ENCODE measurements around the gene HOOK2. TPM values are rescaled to one million over a fixed set of nuclear protein-coding genes. Genes with fewer than 3 reads are reported as not detected.

Gene HOOK2
- total and polyA plus RNA-seq, 4 experiments from 2014 or later = 2.6 to 24.2 (median 13.3) TPM

- Histone ChIP-seq H3K9me3 (ENCODE audit: control insufficient read depth in 1 of 2, low read length in 2 of 2) (no peaks in the 10 kb centered on the region), H3K4me3 (ENCODE audit: low read length in 2 of 2) (peak overlapping the region; percentile 85 to 100), H3K27me3 (ENCODE audit: insufficient read depth, low read length) (no peaks in the 10 kb centered on the region), H3K36me3 (ENCODE audit: insufficient read depth, low read length) (no peaks in the 10 kb centered on the region), H3K4me1 (ENCODE audit: insufficient read depth, low read length) (peaks cover 53% of the 10 kb centered on the region), H3K27ac (ENCODE audit: low read depth, low read length) (peak overlapping the region; percentile 100)
- intact Hi-C loops (cut with micrococcal nuclease) = loop anchor here (1.0 to 5.0 kb wide), 4 partner anchors 8 to 1057 kb away; partner anchors contain the start of genes IER2, RAD23A and STX10
- H3K4me1 Mint-ChIP-seq = peaks cover 22 to 51% (median 31%) of the 10 kb centered on the region in 4 donors
- H3K4me3 Mint-ChIP-seq = peak overlapping the region; percentile 92 to 98 (median 95)
- no peaks in the 10 kb centered on the region for H3K27me3 Mint-ChIP-seq
- CTCF ChIA-PET (ENCODE audit: partially characterized antibody) = interaction anchor here (2.3 to 17.4 kb wide), 2 partner anchors 20 to 68 kb away, joined by 5 to 906 read pairs; partner anchors contain the start of genes HOOK2 and TNPO2
- peaks cover 4 to 21% of the 10 kb centered on the region in 2 donors for H3K36me3 Mint-ChIP-seq
- peak in 2 of 5 donors; percentile 28 to 37 for DNase-seq
- POLR2A ChIA-PET (ENCODE audit: partially characterized antibody) = interaction anchor here (0.8 to 20.0 kb wide), 20 partner anchors 12 to 501 kb away, joined by 3 to 1162 read pairs (median 9); partner anchors contain the start of genes DHPS, FBXW9, GCDH and GET3
- H3K27ac Mint-ChIP-seq = peak overlapping the region in 6 of 7 donors; percentile 99 to 100 (median 100)
- peaks cover 0 to 24% (median 0%) of the 10 kb centered on the region in 8 donors for H3K9me3 Mint-ChIP-seq
Measured at GRCh38 chr19:12790628-12791344, 15.4 kb upstream of the HOOK2 start.

GRCh38 chr19:12789904-12790619 lies 14.7 kb upstream of the HOOK2 start:
- H3K36me3 ChIP-seq (ENCODE audit: insufficient read depth, low read length) = no peaks in the 10 kb centered on the region
- H3K4me1 ChIP-seq (ENCODE audit: insufficient read depth, low read length) = peaks cover 55% of the 10 kb centered on the region
- Mint-ChIP-seq H3K27ac (peak overlapping the region in 6 of 7 donors; percentile 99 to 100 (median 100)), H3K27me3 (no peaks in the 10 kb centered on the region), H3K4me3 (peak overlapping the region; percentile 92 to 98 (median 95)), H3K4me1 (peaks cover 20 to 47% (median 28%) of the 10 kb centered on the region in 4 donors), H3K9me3 (peaks cover 0 to 24% (median 0%) of the 10 kb centered on the region in 8 donors), H3K36me3 (peaks cover 4 to 21% of the 10 kb centered on the region in 2 donors)
- peak overlapping the region; percentile 85 to 100 for H3K4me3 ChIP-seq (ENCODE audit: low read length in 2 of 2)
- POLR2A ChIA-PET (ENCODE audit: partially characterized antibody) = interaction anchor here (1.1 to 20.0 kb wide), 8 partner anchors 12 to 158 kb away, joined by 3 to 1162 read pairs (median 40); partner anchors contain the start of genes GET3, HOOK2, PRDX2 and RNASEH2A
- H3K27ac ChIP-seq (ENCODE audit: low read depth, low read length) = peak overlapping the region; percentile 100
- DNase-seq = peak; percentile 90 to 93 (median 92)
- H3K9me3 ChIP-seq (ENCODE audit: control insufficient read depth in 1 of 2, low read length in 2 of 2) = no peaks in the 10 kb centered on the region
- CTCF ChIA-PET (ENCODE audit: partially characterized antibody) = interaction anchor here (1.6 to 17.4 kb wide), 2 partner anchors 19 to 30 kb away, joined by 3 to 906 read pairs; partner anchors contain the start of gene HOOK2
- H3K27me3 ChIP-seq (ENCODE audit: insufficient read depth, low read length) = no peaks in the 10 kb centered on the region
- intact Hi-C loops (cut with micrococcal nuclease) = loop anchor here (1.0 to 5.0 kb wide), 4 partner anchors 8 to 1057 kb away; partner anchors contain the start of genes IER2, RAD23A and STX10

GRCh38 chr19:12789098-12789903 lies 13.9 kb upstream of the HOOK2 start:
- Mint-ChIP-seq H3K4me3 (peak overlapping the region; percentile 70 to 98 (median 84)), H3K9me3 (peaks cover 0 to 21% (median 0%) of the 10 kb centered on the region in 8 donors), H3K27me3 (no peaks in the 10 kb centered on the region), H3K36me3 (peaks cover 4 to 21% of the 10 kb centered on the region in 2 donors), H3K27ac (peak overlapping the region in 6 of 7 donors; percentile 98 to 100 (median 100)), H3K4me1 (peaks cover 14 to 39% (median 22%) of the 10 kb centered on the region in 4 donors)
- no peaks in the 10 kb centered on the region for H3K9me3 ChIP-seq (ENCODE audit: control insufficient read depth in 1 of 2, low read length in 2 of 2)
- H3K27ac ChIP-seq (ENCODE audit: low read depth, low read length) = peak overlapping the region; percentile 100
- POLR2A ChIA-PET (ENCODE audit: partially characterized antibody) = interaction anchor here (1.1 to 20.0 kb wide), 4 partner anchors 13 to 66 kb away, joined by 3 to 1162 read pairs (median 6); partner anchors contain the start of genes GET3, HOOK2, PRDX2 and THSD8
- peak in 2 of 5 donors; percentile 25 to 73 for DNase-seq
- peaks cover 55% of the 10 kb centered on the region for H3K4me1 ChIP-seq (ENCODE audit: insufficient read depth, low read length)
- no peaks in the 10 kb centered on the region for H3K27me3 ChIP-seq (ENCODE audit: insufficient read depth, low read length)
- intact Hi-C loops (cut with micrococcal nuclease) = no loop called here
- H3K4me3 ChIP-seq (ENCODE audit: low read length in 2 of 2) = peak overlapping the region in 1 of 2 donors; percentile 100
- no peaks in the 10 kb centered on the region for H3K36me3 ChIP-seq (ENCODE audit: insufficient read depth, low read length)
- CTCF ChIA-PET (ENCODE audit: partially characterized antibody) = interaction anchor here (1.6 to 3.2 kb wide), 2 partner anchors 11 to 29 kb away, joined by 3 to 14 read pairs; no protein-coding TSS in a partner anchor

DNA sequence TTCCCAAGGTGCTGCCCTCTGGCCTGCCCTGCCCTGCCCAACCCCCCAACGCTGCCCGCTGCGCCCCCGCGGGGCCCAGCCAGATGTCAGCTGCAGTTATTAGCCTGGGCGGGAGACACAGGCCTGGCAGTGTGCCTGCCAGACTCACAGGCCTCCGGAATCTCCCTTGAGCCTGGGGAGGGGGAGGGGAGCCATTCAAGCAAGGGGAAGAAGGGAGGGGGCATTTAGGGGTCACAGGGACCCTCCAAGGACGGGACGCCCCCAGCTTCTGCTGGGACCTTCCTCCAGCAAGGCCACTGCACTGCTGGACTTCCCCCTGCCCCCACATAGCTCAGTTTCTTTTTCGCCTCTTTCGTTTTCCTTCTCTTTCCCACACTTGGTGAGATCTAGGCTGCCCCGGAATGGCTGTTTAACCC lies 13.3 kb upstream of the HOOK2 start:
- POLR2A ChIA-PET (ENCODE audit: partially characterized antibody) = interaction anchor here (1.1 to 20.0 kb wide), 5 partner anchors 8 to 65 kb away, joined by 3 to 1162 read pairs (median 8); partner anchors contain the start of genes GET3, HOOK2, PRDX2 and THSD8
- H3K27ac ChIP-seq (ENCODE audit: low read depth, low read length) = peak overlapping the region; percentile 100
- H3K27ac Mint-ChIP-seq = peak overlapping the region in 6 of 7 donors; percentile 98 to 100 (median 99)
- H3K4me3 Mint-ChIP-seq = peak overlapping the region; percentile 27 to 90 (median 81)
- H3K27me3 Mint-ChIP-seq = no peaks in the 10 kb centered on the region
- peak overlapping the region in 1 of 2 donors; percentile 27 for H3K4me3 ChIP-seq (ENCODE audit: low read length in 2 of 2)
- CTCF ChIA-PET (ENCODE audit: partially characterized antibody) = interaction anchor here (1.6 to 3.2 kb wide), 2 partner anchors 11 to 29 kb away, joined by 3 to 14 read pairs; no protein-coding TSS in a partner anchor
- intact Hi-C loops (cut with micrococcal nuclease) = no loop called here
- H3K9me3 ChIP-seq (ENCODE audit: control insufficient read depth in 1 of 2, low read length in 2 of 2) = no peaks in the 10 kb centered on the region
- H3K4me1 Mint-ChIP-seq = peaks cover 11 to 34% (median 18%) of the 10 kb centered on the region in 4 donors
- H3K27me3 ChIP-seq (ENCODE audit: insufficient read depth, low read length) = no peaks in the 10 kb centered on the region
- DNase-seq = peak in 3 of 5 donors; percentile 39 to 84 (median 46)
- H3K36me3 Mint-ChIP-seq = peaks cover 4 to 21% of the 10 kb centered on the region in 2 donors
- no peaks in the 10 kb centered on the region for H3K36me3 ChIP-seq (ENCODE audit: insufficient read depth, low read length)
- H3K9me3 Mint-ChIP-seq = peaks cover 0 to 21% (median 0%) of the 10 kb centered on the region in 8 donors
- peaks cover 56% of the 10 kb centered on the region for H3K4me1 ChIP-seq (ENCODE audit: insufficient read depth, low read length)

GRCh38 chr19:12788042-12788681 lies 12.8 kb upstream of the HOOK2 start:
- Mint-ChIP-seq H3K4me1 (peaks cover 14 to 31% (median 22%) of the 10 kb centered on the region in 4 donors), H3K27me3 (no peaks in the 10 kb centered on the region), H3K9me3 (peaks cover 0 to 18% (median 0%) of the 10 kb centered on the region in 8 donors), H3K36me3 (peaks cover 3 to 18% of the 10 kb centered on the region in 2 donors), H3K4me3 (peak overlapping the region in 7 of 8 donors; percentile 9 to 90 (median 50)), H3K27ac (peak overlapping the region in 6 of 7 donors; percentile 98 to 100 (median 99))
- Histone ChIP-seq H3K4me3 (ENCODE audit: low read length in 2 of 2) (no peak overlapping the region), H3K27ac (ENCODE audit: low read depth, low read length) (peak overlapping the region; percentile 100), H3K36me3 (ENCODE audit: insufficient read depth, low read length) (no peaks in the 10 kb centered on the region), H3K27me3 (ENCODE audit: insufficient read depth, low read length) (no peaks in the 10 kb centered on the region), H3K4me1 (ENCODE audit: insufficient read depth, low read length) (peaks cover 62% of the 10 kb centered on the region), H3K9me3 (ENCODE audit: control insufficient read depth in 1 of 2, low read length in 2 of 2) (no peaks in the 10 kb centered on the region)
- no peak for DNase-seq
- ChIA-PET CTCF (ENCODE audit: partially characterized antibody) (interaction anchor here (0.6 to 3.2 kb wide), 3 partner anchors 9 to 28 kb away, joined by 3 to 14 read pairs (median 4); no protein-coding TSS in a partner anchor), POLR2A (ENCODE audit: partially characterized antibody) (interaction anchor here (1.3 to 20.0 kb wide), 4 partner anchors 9 to 65 kb away, joined by 3 to 1162 read pairs (median 10); partner anchors contain the start of genes HOOK2, PRDX2, THSD8 and TNPO2)
- intact Hi-C loops (cut with micrococcal nuclease) = no loop called here

Data from CD4-positive, alpha-beta memory T cell (primary cell).